ENCODE results near the gene EGF. TPM values are rescaled to one million over a fixed set of nuclear protein-coding genes. Genes with fewer than 3 reads are reported as not detected.

Gene EGF
- total RNA-seq, 2 experiments from 2014 or later: not detected

GRCh38 chr4:109886303-109886702 lies 26.4 kb upstream of the EGF start:
- intact Hi-C loops (cut with micrococcal nuclease; ENCODE audit: unreplicated experiment): no loop called here
- H3K4me2 ChIP-seq (ENCODE audit: low read length): no peak overlapping the region
- H3K9me2 ChIP-seq (ENCODE audit: insufficient read depth, low read length): no peaks in the 10 kb centered on the region
- H3K4me3 ChIP-seq (ENCODE audit: low read depth, low read length, poor library complexity, severe bottlenecking): no peak overlapping the region
- H2AFZ ChIP-seq (ENCODE audit: low read length): no peak overlapping the region
- no peak for DNase-seq (ENCODE audit: low spot score)
- BruUV-seq (replicated peaks): no TSS peak
- no peaks in the 10 kb centered on the region for H3K9me3 ChIP-seq (ENCODE audit: low read length)
- TF ChIP-seq CTCF (conservative IDR thresholded peaks at IDR 0.05; ENCODE audit: low read length) (no peak), EZH2phosphoT487 (IDR thresholded peaks at IDR 0.05; ENCODE audit: borderline replicate concordance, low read depth, low read length) (no peak)
- CTCF ChIA-PET (ENCODE audit: unreplicated experiment): no interaction called here
- H4K20me1 ChIP-seq (ENCODE audit: insufficient read depth, low read length): no peaks in the 10 kb centered on the region
- H3K36me3 ChIP-seq (ENCODE audit: insufficient read depth, low read length): no peaks in the 10 kb centered on the region
- no peaks in the 10 kb centered on the region for H3K4me1 ChIP-seq (ENCODE audit: insufficient read depth, low read length, poor library complexity, severe bottlenecking)
- POLR2A ChIA-PET: no interaction called here
- H3K27ac ChIP-seq (ENCODE audit: low read depth, low read length, poor library complexity, severe bottlenecking): no peak overlapping the region
- H3K79me2 ChIP-seq (ENCODE audit: insufficient read depth, low read depth, low read length): no peaks in the 10 kb centered on the region

- Histone ChIP-seq H3K79me2 (ENCODE audit: insufficient read depth, low read depth, low read length) (no peaks in the 10 kb centered on the region), H3K9me2 (ENCODE audit: insufficient read depth, low read length) (no peaks in the 10 kb centered on the region), H3K4me2 (ENCODE audit: low read length) (no peak overlapping the region), H3K9me3 (ENCODE audit: low read length) (no peaks in the 10 kb centered on the region), H3K4me3 (ENCODE audit: low read depth, low read length, poor library complexity, severe bottlenecking) (no peak overlapping the region), H2AFZ (ENCODE audit: low read length) (no peak overlapping the region), H3K27ac (ENCODE audit: low read depth, low read length, poor library complexity, severe bottlenecking) (no peak overlapping the region), H4K20me1 (ENCODE audit: insufficient read depth, low read length) (no peaks in the 10 kb centered on the region), H3K4me1 (ENCODE audit: insufficient read depth, low read length, poor library complexity, severe bottlenecking) (no peaks in the 10 kb centered on the region), H3K36me3 (ENCODE audit: insufficient read depth, low read length) (no peaks in the 10 kb centered on the region)
- ChIA-PET CTCF (ENCODE audit: unreplicated experiment) (no interaction called here), POLR2A (no interaction called here)
- BruUV-seq (replicated peaks): no TSS peak
- DNase-seq (ENCODE audit: low spot score): no peak
- TF ChIP-seq EZH2phosphoT487 (IDR thresholded peaks at IDR 0.05; ENCODE audit: borderline replicate concordance, low read depth, low read length) (no peak), CTCF (conservative IDR thresholded peaks at IDR 0.05; ENCODE audit: low read length) (no peak)
- intact Hi-C loops (cut with micrococcal nuclease; ENCODE audit: unreplicated experiment): no loop called here
Measured at GRCh38 chr4:109887071-109887470, 25.6 kb upstream of the EGF start.

- H3K9me3 ChIP-seq (ENCODE audit: low read length): no peaks in the 10 kb centered on the region
- intact Hi-C loops (cut with micrococcal nuclease; ENCODE audit: unreplicated experiment): no loop called here
Measured at GRCh38 chr4:109890076-109890475, 22.6 kb upstream of the EGF start.

More at GRCh38 chr4:109890076-109890475, 22.6 kb upstream of the EGF start:
- no peak for TF ChIP-seq CTCF (conservative IDR thresholded peaks at IDR 0.05; ENCODE audit: low read length)
- no peak for TF ChIP-seq EZH2phosphoT487 (IDR thresholded peaks at IDR 0.05; ENCODE audit: borderline replicate concordance, low read depth, low read length)
- 0 out of 2 replicates have a peak, but pooled peaks cover 3% of the 10 kb centered on the region for H3K9me2 ChIP-seq (ENCODE audit: insufficient read depth, low read length)
- no peaks in the 10 kb centered on the region for H3K4me1 ChIP-seq (ENCODE audit: insufficient read depth, low read length, poor library complexity, severe bottlenecking)
- no peaks in the 10 kb centered on the region for H3K36me3 ChIP-seq (ENCODE audit: insufficient read depth, low read length)
- H3K4me3 ChIP-seq (ENCODE audit: low read depth, low read length, poor library complexity, severe bottlenecking): no peak overlapping the region
- no peaks in the 10 kb centered on the region for H3K79me2 ChIP-seq (ENCODE audit: insufficient read depth, low read depth, low read length)
- CTCF ChIA-PET (ENCODE audit: unreplicated experiment): no interaction called here
- BruUV-seq (replicated peaks): no TSS peak
- H3K27ac ChIP-seq (ENCODE audit: low read depth, low read length, poor library complexity, severe bottlenecking): no peak overlapping the region
- H3K4me2 ChIP-seq (ENCODE audit: low read length): no peak overlapping the region
- POLR2A ChIA-PET: no interaction called here
- no peak overlapping the region for H2AFZ ChIP-seq (ENCODE audit: low read length)
- no peaks in the 10 kb centered on the region for H4K20me1 ChIP-seq (ENCODE audit: insufficient read depth, low read length)
- DNase-seq (ENCODE audit: low spot score): no peak

All from OCI-LY7 (cell line).